CD14-positive monocyte (primary cell): ENCODE results near the gene ANKRD18B. TPM values are rescaled to one million over a fixed set of nuclear protein-coding genes. Genes with fewer than 3 reads are reported as not detected.
A peak's percentile ranks its signal among the peaks of the same experiment; 100 is the strongest.

Experiments used
- DNase-seq, 3 donors: peaks; one replicate each; pipeline ENCODE4 v3.0.0-alpha.2; 2011 to 2022
- H2AFZ ChIP-seq: 2 replicates; pipeline ENCODE4 v1.6.0; 2012; ENCODE audit warnings: mild to moderate bottlenecking, low read depth, low read length, inconsistent platforms; ENCODE audit not compliant: insufficient read depth, poor library complexity, severe bottlenecking
- H3K27ac ChIP-seq, 2 donors: 1 replicate in 1 of 2; 2 replicates in 1 of 2; pipeline ENCODE4 v1.5.1; 2012 to 2013; ENCODE audit warnings: low read length in 2 of 2, control low read depth in 1 of 2, inconsistent platforms in 1 of 2, low read depth in 1 of 2, mild to moderate bottlenecking in 1 of 2
- H3K27me3 ChIP-seq, 2 donors: one replicate each; pipeline versions ENCODE4 v1.6.0 to v1.6.1; 2011 to 2013; ENCODE audit warnings: low read length in 2 of 2; ENCODE audit not compliant: control insufficient read depth in 2 of 2, insufficient read depth in 2 of 2
- H3K36me3 ChIP-seq, 2 donors: replicated peaks in 1 of 2; 1 replicate in 1 of 2; 2 replicates in 1 of 2; pipeline versions ENCODE4 v1.5.1 to v1.6.1; 2012 to 2013; ENCODE audit warnings: low read length in 2 of 2, control low read depth in 1 of 2, inconsistent platforms in 1 of 2, mild to moderate bottlenecking in 1 of 2; ENCODE audit not compliant: insufficient read depth in 2 of 2, control insufficient read depth in 1 of 2
- H3K4me1 ChIP-seq, 2 donors: 1 replicate in 1 of 2; 2 replicates in 1 of 2; pipeline versions ENCODE4 v1.5.1 to v1.6.1; 2012 to 2013; ENCODE audit warnings: low read length in 2 of 2, control low read depth in 1 of 2, inconsistent platforms in 1 of 2, mild to moderate bottlenecking in 1 of 2, moderate library complexity in 1 of 2; ENCODE audit not compliant: insufficient read depth in 2 of 2, control insufficient read depth in 1 of 2
- H3K4me2 ChIP-seq: replicated peaks from 2 replicates; pipeline ENCODE3; 2012; ENCODE audit warnings: low read length, moderate library complexity, mild to moderate bottlenecking; ENCODE audit not compliant: poor library complexity, severe bottlenecking; ENCODE audit errors: extremely low read depth
- H3K4me3 ChIP-seq, 3 experiments: fragments of 200-600 bp in 1 of 3; sonication (generic) in 1 of 3; replicated peaks in 1 of 3; 1 replicate in 2 of 3; 2 replicates in 1 of 3; pipeline ENCODE4 v1.5.1; 2011 to 2013; ENCODE audit warnings: low read length in 3 of 3, mild to moderate bottlenecking in 3 of 3, control low read depth in 2 of 3, low read depth in 2 of 3, inconsistent platforms in 1 of 3, moderate library complexity in 1 of 3
- H3K79me2 ChIP-seq: 2 replicates; pipeline ENCODE4 v1.6.0; 2012; ENCODE audit warnings: mild to moderate bottlenecking, control low read depth, inconsistent platforms, low read length, moderate library complexity; ENCODE audit not compliant: insufficient read depth
- H3K9ac ChIP-seq: 2 replicates; pipeline ENCODE4 v1.6.0; 2017; ENCODE audit warnings: low read length, mild to moderate bottlenecking; ENCODE audit not compliant: insufficient read depth, poor library complexity, severe bottlenecking
- H3K9me3 ChIP-seq, 2 donors: replicated peaks in 1 of 2; 1 replicate in 1 of 2; 2 replicates in 1 of 2; pipeline versions ENCODE4 v1.5.1 to v1.6.1; 2012 to 2013; ENCODE audit warnings: low read length in 2 of 2, control low read depth in 1 of 2; ENCODE audit not compliant: control insufficient read depth in 1 of 2, insufficient read depth in 1 of 2
- H4K20me1 ChIP-seq: 2 replicates; pipeline ENCODE4 v1.6.0; 2012; ENCODE audit warnings: mild to moderate bottlenecking, low read length, control low read depth, moderate library complexity; ENCODE audit not compliant: insufficient read depth
- H3K27ac Mint-ChIP-seq, 7 donors: one replicate each; pipeline ENCODE4 v1.8.0; 2020; ENCODE audit warnings: mild to moderate bottlenecking in 7 of 7, mixed read lengths in 7 of 7, moderate library complexity in 6 of 7, inconsistent platforms in 2 of 7
- H3K27me3 Mint-ChIP-seq, 3 donors: one replicate each; pipeline ENCODE4 v1.8.0; 2021 to 2022; ENCODE audit warnings: low read depth in 3 of 3, mild to moderate bottlenecking in 3 of 3, mixed read lengths in 3 of 3, moderate library complexity in 3 of 3, inconsistent platforms in 1 of 3
- H3K36me3 Mint-ChIP-seq, 2 donors: one replicate each; pipeline ENCODE4 v1.8.0; 2020; ENCODE audit warnings: mixed read lengths in 2 of 2, inconsistent platforms in 1 of 2, mild to moderate bottlenecking in 1 of 2
- H3K4me1 Mint-ChIP-seq: one replicate; pipeline ENCODE4 v1.8.0; 2020; ENCODE audit warnings: mild to moderate bottlenecking, mixed read lengths
- H3K4me3 Mint-ChIP-seq, 2 donors: one replicate each; pipeline ENCODE4 v1.8.0; 2020; ENCODE audit warnings: mild to moderate bottlenecking in 2 of 2, mixed read lengths in 2 of 2, moderate library complexity in 1 of 2
- H3K9me3 Mint-ChIP-seq, 7 donors: one replicate each; pipeline ENCODE4 v1.8.0; 2020 to 2022; ENCODE audit warnings: mixed read lengths in 7 of 7, mild to moderate bottlenecking in 6 of 7, moderate library complexity in 6 of 7, inconsistent platforms in 2 of 7
- WGBS: methylation state at CpG from one replicate; pipeline ENCODE4 v1.1.5; 2013; ENCODE audit warnings: missing lambda C conversion rate; ENCODE audit not compliant: insufficient coverage; 5-methylcytosine and 5-hydroxymethylcytosine counted together
- intact Hi-C, 2 donors: fragments of 100-400 bp; cut with micrococcal nuclease; formaldehyde crosslinking; loops; one replicate each; pipeline versions ENCODE4 v1.15.0 to v1.15.1; 2023
- polyA plus RNA-seq, 3 donors: library from polyadenylated mRNA; depleted of rRNA in 1 of 3; unstranded in 2 of 3; stranded (reverse) in 1 of 3; fragments of 300-500 nt in 2 of 3; fragments of >200 nt in 1 of 3; fragmentation: Illumina TruSeq in 2 of 3; gene quantifications; 1 replicate in 2 of 3; 2 replicates in 1 of 3; pipeline ENCODE4 v1.2.3, GENCODE V29; 2012 to 2021
- TF ChIP-seq, protein P1 (sequence below): fragments of 200-600 bp; IDR thresholded peaks from one replicate; pipeline ENCODE4 v1.8.0; 2022; ENCODE audit warnings: antibody characterized with exemption, mild to moderate bottlenecking

Gene ANKRD18B
- polyA plus RNA-seq, 3 donors: not detected

DNA sequence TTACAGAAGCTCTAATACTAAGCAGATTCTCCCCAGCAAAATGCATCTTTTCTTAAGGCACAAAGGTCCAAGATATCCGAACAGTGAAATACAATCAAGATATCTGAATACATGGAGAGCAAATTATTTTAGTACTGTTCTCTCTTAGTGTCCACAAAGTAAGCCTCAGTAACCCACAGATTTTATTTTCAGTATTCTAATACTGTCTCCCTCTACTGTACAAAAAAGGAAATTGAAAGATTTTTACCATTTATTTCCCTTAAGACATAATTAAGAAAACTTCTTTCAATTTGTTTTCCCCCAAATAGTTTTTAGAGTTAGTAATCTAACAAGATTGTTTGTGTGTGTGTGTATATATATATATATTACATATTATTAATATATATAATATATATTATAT, 25.7 kb upstream of the ANKRD18B start:
- H3K27me3 Mint-ChIP-seq: no peaks in the 10 kb centered on the region
- H3K9me3 ChIP-seq: no peaks in the 10 kb centered on the region
- no CpG with 5 or more reads among the region's 1 CpG for WGBS
- intact Hi-C loops: no loop called here
- H3K27me3 ChIP-seq: no peaks in the 10 kb centered on the region
- no peak overlapping the region for H3K9ac ChIP-seq
- H3K36me3 Mint-ChIP-seq: no peaks in the 10 kb centered on the region
- no peak overlapping the region for H3K4me3 Mint-ChIP-seq
- no peaks in the 10 kb centered on the region for H3K4me1 Mint-ChIP-seq
- no peak for DNase-seq
- no peaks in the 10 kb centered on the region for H4K20me1 ChIP-seq
- no peak overlapping the region for H3K4me2 ChIP-seq
- no peaks in the 10 kb centered on the region for H3K36me3 ChIP-seq
- H2AFZ ChIP-seq: no peak overlapping the region
- TF ChIP-seq, protein P1, sequence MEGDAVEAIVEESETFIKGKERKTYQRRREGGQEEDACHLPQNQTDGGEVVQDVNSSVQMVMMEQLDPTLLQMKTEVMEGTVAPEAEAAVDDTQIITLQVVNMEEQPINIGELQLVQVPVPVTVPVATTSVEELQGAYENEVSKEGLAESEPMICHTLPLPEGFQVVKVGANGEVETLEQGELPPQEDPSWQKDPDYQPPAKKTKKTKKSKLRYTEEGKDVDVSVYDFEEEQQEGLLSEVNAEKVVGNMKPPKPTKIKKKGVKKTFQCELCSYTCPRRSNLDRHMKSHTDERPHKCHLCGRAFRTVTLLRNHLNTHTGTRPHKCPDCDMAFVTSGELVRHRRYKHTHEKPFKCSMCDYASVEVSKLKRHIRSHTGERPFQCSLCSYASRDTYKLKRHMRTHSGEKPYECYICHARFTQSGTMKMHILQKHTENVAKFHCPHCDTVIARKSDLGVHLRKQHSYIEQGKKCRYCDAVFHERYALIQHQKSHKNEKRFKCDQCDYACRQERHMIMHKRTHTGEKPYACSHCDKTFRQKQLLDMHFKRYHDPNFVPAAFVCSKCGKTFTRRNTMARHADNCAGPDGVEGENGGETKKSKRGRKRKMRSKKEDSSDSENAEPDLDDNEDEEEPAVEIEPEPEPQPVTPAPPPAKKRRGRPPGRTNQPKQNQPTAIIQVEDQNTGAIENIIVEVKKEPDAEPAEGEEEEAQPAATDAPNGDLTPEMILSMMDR: peak; percentile 26
- H3K4me1 ChIP-seq: no peaks in the 10 kb centered on the region
- H3K79me2 ChIP-seq: no peaks in the 10 kb centered on the region
- no peak overlapping the region for H3K4me3 ChIP-seq
- H3K27ac Mint-ChIP-seq: no peak overlapping the region
- H3K27ac ChIP-seq: no peak overlapping the region
- H3K9me3 Mint-ChIP-seq: no peaks in the 10 kb centered on the region

- Mint-ChIP-seq H3K27me3 (peaks cover 0 to 5% (median 3%) of the 10 kb centered on the region in 3 donors), H3K27ac (no peak overlapping the region), H3K9me3 (no peaks in the 10 kb centered on the region), H3K4me3 (no peak overlapping the region), H3K36me3 (no peaks in the 10 kb centered on the region), H3K4me1 (peaks cover 5% of the 10 kb centered on the region)
- Histone ChIP-seq H3K79me2 (no peaks in the 10 kb centered on the region), H3K9me3 (no peaks in the 10 kb centered on the region), H3K27me3 (no peaks in the 10 kb centered on the region), H3K9ac (no peak overlapping the region), H2AFZ (peak overlapping the region; percentile 35), H3K36me3 (no peaks in the 10 kb centered on the region), H3K4me2 (no peak overlapping the region), H3K4me1 (no peaks in the 10 kb centered on the region), H3K4me3 (no peak overlapping the region), H4K20me1 (no peaks in the 10 kb centered on the region), H3K27ac (no peak overlapping the region)
- WGBS: 84% methylated on average over 5 of the region's 7 CpGs
- peak in 1 of 3 donors; percentile 15 for DNase-seq
- TF ChIP-seq, protein P1: no peak
- intact Hi-C loops: no loop called here
These were observed 17.3 kb upstream of the ANKRD18B start for GRCh38 chr9:33506626-33507370.
